Measurements from ENCODE around the gene CNTF.

Gene CNTF

DNA sequence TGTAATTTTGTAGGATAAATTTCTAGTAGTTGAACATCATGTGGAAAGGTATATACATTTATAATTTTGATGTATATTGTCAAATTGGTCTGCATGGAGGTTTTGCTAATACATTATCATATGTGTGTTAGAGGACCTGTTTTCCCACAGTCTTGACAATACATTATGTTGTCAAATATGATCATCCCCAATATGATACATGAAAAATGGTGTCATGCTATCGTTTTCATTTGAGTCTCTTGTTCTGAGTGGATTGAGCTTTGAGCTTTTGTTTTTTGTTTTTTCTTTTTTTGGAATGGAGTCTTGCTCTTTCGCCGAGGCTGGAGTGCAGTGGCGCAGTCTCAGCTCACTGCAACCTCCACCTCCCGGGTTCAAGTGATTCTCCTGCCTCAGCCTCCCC, 14.1 kb upstream of the CNTF start:
- no peak for TF ChIP-seq ISL1 (CRISPR knock-in tag; IDR thresholded peaks at IDR 0.05)
- TF ChIP-seq SNAI2 (CRISPR knock-in tag; IDR thresholded peaks at IDR 0.05) = no peak
- no peak for TF ChIP-seq ARNTL (CRISPR knock-in tag; IDR thresholded peaks at IDR 0.05; ENCODE audit: borderline replicate concordance, low read depth)
- TF ChIP-seq ZFP3 (CRISPR knock-in tag; IDR thresholded peaks at IDR 0.05) = no peak
- TF ChIP-seq, protein P1, sequence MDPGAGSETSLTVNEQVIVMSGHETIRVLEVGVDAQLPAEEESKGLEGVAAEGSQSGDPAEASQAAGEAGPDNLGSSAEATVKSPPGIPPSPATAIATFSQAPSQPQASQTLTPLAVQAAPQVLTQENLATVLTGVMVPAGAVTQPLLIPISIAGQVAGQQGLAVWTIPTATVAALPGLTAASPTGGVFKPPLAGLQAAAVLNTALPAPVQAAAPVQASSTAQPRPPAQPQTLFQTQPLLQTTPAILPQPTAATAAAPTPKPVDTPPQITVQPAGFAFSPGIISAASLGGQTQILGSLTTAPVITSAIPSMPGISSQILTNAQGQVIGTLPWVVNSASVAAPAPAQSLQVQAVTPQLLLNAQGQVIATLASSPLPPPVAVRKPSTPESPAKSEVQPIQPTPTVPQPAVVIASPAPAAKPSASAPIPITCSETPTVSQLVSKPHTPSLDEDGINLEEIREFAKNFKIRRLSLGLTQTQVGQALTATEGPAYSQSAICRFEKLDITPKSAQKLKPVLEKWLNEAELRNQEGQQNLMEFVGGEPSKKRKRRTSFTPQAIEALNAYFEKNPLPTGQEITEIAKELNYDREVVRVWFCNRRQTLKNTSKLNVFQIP (CRISPR knock-in tag; IDR thresholded peaks at IDR 0.05; ENCODE audit: borderline replicate concordance, low read depth) = no peak
- TF ChIP-seq GLIS3 (CRISPR knock-in tag; IDR thresholded peaks at IDR 0.05) = no peak
- TF ChIP-seq TCF4 (CRISPR knock-in tag; IDR thresholded peaks at IDR 0.05; ENCODE audit: borderline replicate concordance) = no peak
- TF ChIP-seq CSDC2 (CRISPR knock-in tag; IDR thresholded peaks at IDR 0.05) = no peak
- no peak for TF ChIP-seq ESRRG (CRISPR knock-in tag; IDR thresholded peaks at IDR 0.05)
- TF ChIP-seq, protein P2, sequence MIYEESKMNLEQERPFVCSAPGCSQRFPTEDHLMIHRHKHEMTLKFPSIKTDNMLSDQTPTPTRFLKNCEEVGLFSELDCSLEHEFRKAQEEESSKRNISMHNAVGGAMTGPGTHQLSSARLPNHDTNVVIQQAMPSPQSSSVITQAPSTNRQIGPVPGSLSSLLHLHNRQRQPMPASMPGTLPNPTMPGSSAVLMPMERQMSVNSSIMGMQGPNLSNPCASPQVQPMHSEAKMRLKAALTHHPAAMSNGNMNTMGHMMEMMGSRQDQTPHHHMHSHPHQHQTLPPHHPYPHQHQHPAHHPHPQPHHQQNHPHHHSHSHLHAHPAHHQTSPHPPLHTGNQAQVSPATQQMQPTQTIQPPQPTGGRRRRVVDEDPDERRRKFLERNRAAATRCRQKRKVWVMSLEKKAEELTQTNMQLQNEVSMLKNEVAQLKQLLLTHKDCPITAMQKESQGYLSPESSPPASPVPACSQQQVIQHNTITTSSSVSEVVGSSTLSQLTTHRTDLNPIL (CRISPR knock-in tag; IDR thresholded peaks at IDR 0.05; ENCODE audit: low read depth) = no peak
- TF ChIP-seq RARB (CRISPR knock-in tag; IDR thresholded peaks at IDR 0.05) = no peak
- no peak for TF ChIP-seq TOX (CRISPR knock-in tag; IDR thresholded peaks at IDR 0.05; ENCODE audit: borderline replicate concordance)
- TF ChIP-seq ZNF8 (CRISPR knock-in tag; IDR thresholded peaks at IDR 0.05) = no peak
- no peak for TF ChIP-seq ZC3H10 (CRISPR knock-in tag; IDR thresholded peaks at IDR 0.05)
- TF ChIP-seq ZNF565 (CRISPR knock-in tag; conservative IDR thresholded peaks at IDR 0.05; ENCODE audit: low read depth) = no peak
- TF ChIP-seq ZNF70 (CRISPR knock-in tag; IDR thresholded peaks at IDR 0.05) = no peak
- TF ChIP-seq, protein P3, sequence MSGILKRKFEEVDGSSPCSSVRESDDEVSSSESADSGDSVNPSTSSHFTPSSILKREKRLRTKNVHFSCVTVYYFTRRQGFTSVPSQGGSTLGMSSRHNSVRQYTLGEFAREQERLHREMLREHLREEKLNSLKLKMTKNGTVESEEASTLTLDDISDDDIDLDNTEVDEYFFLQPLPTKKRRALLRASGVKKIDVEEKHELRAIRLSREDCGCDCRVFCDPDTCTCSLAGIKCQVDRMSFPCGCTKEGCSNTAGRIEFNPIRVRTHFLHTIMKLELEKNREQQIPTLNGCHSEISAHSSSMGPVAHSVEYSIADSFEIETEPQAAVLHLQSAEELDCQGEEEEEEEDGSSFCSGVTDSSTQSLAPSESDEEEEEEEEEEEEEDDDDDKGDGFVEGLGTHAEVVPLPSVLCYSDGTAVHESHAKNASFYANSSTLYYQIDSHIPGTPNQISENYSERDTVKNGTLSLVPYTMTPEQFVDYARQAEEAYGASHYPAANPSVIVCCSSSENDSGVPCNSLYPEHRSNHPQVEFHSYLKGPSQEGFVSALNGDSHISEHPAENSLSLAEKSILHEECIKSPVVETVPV (CRISPR knock-in tag; IDR thresholded peaks at IDR 0.05) = no peak
- ATAC-seq = no peak

DNA sequence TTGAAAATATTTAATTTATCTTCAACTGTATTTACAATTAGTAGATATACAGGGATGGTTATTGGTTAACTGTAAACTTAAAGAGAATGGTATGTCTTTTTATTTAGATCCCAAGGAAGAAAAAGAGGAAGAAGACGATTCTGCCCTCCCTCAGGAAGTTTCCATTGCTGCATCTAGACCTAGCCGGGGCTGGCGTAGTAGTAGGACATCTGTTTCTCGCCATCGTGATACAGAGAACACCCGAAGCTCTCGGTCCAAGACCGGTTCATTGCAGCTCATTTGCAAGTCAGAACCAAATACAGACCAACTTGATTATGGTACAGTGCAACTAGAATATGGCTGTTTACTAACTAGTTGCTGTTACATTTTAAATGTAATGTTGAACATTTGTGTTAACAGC, 12.7 kb upstream of the CNTF start:
- TF ChIP-seq, protein P4, sequence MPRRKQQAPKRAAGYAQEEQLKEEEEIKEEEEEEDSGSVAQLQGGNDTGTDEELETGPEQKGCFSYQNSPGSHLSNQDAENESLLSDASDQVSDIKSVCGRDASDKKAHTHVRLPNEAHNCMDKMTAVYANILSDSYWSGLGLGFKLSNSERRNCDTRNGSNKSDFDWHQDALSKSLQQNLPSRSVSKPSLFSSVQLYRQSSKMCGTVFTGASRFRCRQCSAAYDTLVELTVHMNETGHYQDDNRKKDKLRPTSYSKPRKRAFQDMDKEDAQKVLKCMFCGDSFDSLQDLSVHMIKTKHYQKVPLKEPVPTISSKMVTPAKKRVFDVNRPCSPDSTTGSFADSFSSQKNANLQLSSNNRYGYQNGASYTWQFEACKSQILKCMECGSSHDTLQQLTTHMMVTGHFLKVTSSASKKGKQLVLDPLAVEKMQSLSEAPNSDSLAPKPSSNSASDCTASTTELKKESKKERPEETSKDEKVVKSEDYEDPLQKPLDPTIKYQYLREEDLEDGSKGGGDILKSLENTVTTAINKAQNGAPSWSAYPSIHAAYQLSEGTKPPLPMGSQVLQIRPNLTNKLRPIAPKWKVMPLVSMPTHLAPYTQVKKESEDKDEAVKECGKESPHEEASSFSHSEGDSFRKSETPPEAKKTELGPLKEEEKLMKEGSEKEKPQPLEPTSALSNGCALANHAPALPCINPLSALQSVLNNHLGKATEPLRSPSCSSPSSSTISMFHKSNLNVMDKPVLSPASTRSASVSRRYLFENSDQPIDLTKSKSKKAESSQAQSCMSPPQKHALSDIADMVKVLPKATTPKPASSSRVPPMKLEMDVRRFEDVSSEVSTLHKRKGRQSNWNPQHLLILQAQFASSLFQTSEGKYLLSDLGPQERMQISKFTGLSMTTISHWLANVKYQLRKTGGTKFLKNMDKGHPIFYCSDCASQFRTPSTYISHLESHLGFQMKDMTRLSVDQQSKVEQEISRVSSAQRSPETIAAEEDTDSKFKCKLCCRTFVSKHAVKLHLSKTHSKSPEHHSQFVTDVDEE (CRISPR knock-in tag; IDR thresholded peaks at IDR 0.05) = no peak
- no peak for TF ChIP-seq ESRRG (CRISPR knock-in tag; IDR thresholded peaks at IDR 0.05)
- no peak for TF ChIP-seq RARB (CRISPR knock-in tag; IDR thresholded peaks at IDR 0.05)

DNA sequence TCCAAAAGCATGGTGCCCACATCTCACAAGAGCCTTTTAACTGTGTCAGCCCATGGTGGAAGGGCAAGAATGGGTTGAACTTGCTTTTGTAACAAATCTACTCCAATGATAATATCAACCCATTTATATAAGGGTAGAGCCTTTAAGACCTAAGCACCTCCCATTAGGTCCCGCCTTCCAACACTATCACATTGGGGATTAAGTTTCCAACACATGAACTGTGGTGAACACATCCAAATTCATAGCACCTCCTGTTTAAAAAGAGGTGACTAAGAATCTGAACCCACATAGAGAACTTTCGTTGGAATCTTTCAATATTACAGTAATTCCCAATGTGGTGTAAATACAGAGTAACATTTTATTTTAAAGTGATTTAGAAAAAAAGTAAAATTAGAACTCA, 9.2 kb upstream of the CNTF start:
- TF ChIP-seq, protein P5, sequence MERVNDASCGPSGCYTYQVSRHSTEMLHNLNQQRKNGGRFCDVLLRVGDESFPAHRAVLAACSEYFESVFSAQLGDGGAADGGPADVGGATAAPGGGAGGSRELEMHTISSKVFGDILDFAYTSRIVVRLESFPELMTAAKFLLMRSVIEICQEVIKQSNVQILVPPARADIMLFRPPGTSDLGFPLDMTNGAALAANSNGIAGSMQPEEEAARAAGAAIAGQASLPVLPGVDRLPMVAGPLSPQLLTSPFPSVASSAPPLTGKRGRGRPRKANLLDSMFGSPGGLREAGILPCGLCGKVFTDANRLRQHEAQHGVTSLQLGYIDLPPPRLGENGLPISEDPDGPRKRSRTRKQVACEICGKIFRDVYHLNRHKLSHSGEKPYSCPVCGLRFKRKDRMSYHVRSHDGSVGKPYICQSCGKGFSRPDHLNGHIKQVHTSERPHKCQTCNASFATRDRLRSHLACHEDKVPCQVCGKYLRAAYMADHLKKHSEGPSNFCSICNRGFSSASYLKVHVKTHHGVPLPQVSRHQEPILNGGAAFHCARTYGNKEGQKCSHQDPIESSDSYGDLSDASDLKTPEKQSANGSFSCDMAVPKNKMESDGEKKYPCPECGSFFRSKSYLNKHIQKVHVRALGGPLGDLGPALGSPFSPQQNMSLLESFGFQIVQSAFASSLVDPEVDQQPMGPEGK (CRISPR knock-in tag; IDR thresholded peaks at IDR 0.05; ENCODE audit: borderline replicate concordance) = no peak
- TF ChIP-seq ARNTL (CRISPR knock-in tag; IDR thresholded peaks at IDR 0.05; ENCODE audit: borderline replicate concordance, low read depth) (no peak), SNAI2 (CRISPR knock-in tag; IDR thresholded peaks at IDR 0.05) (no peak), TOX (CRISPR knock-in tag; IDR thresholded peaks at IDR 0.05; ENCODE audit: borderline replicate concordance) (no peak), ZNF8 (CRISPR knock-in tag; IDR thresholded peaks at IDR 0.05) (no peak)
- no peak for ATAC-seq

More for the DNA sequence above, 12.7 kb upstream of the CNTF start:
- ATAC-seq = no peak

DNA sequence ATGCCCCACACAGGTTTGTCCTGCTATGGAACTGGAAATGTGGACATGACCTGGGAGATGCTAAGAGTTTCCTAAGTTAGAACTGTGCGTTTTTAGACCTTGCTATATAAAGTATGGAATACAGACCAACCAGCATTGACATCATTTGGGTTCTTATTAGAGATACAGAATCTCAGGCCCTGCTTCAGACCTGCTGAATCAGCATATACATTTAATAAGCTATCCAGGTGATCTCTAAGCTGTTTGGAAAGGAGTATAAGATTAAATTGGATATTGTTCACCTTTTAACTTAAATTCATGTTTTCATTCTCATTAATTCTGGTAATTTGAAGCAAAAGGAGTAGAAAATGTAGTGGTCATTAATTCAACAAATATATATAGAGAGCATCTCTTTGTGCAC, 6.9 kb upstream of the CNTF start:
- no peak for ATAC-seq
- TF ChIP-seq, protein P5 (CRISPR knock-in tag; IDR thresholded peaks at IDR 0.05; ENCODE audit: borderline replicate concordance) = no peak
- TF ChIP-seq CSDC2 (CRISPR knock-in tag; IDR thresholded peaks at IDR 0.05) = no peak
- TF ChIP-seq ESRRG (CRISPR knock-in tag; IDR thresholded peaks at IDR 0.05) = no peak
- TF ChIP-seq, protein P4 (CRISPR knock-in tag; IDR thresholded peaks at IDR 0.05) = no peak
- TF ChIP-seq RARB (CRISPR knock-in tag; IDR thresholded peaks at IDR 0.05) = no peak
- TF ChIP-seq ZNF8 (CRISPR knock-in tag; IDR thresholded peaks at IDR 0.05) = no peak
- no peak for TF ChIP-seq ZFP3 (CRISPR knock-in tag; IDR thresholded peaks at IDR 0.05)
- TF ChIP-seq, protein P1 (CRISPR knock-in tag; IDR thresholded peaks at IDR 0.05; ENCODE audit: borderline replicate concordance, low read depth) = no peak
- TF ChIP-seq ZNF565 (CRISPR knock-in tag; conservative IDR thresholded peaks at IDR 0.05; ENCODE audit: low read depth) = no peak
